ENCODE data around the gene MAD2L1BP.

GRCh38 chr6:43610431-43610830 is 25.2 kb upstream of the MAD2L1BP start:
- TF ChIP-seq YY1 (IDR thresholded peaks at IDR 0.05; ENCODE audit: low read depth) (no peak), EP300 (IDR thresholded peaks at IDR 0.05; ENCODE audit: borderline replicate concordance) (no peak), REST (IDR thresholded peaks at IDR 0.05; ENCODE audit: low read depth) (no peak), MAX (IDR thresholded peaks at IDR 0.05) (no peak), TCF12 (IDR thresholded peaks at IDR 0.05; ENCODE audit: low read depth) (no peak), RAD21 (IDR thresholded peaks at IDR 0.05; ENCODE audit: low read depth) (no peak), TEAD4 (IDR thresholded peaks at IDR 0.05) (no peak), FOXM1 (IDR thresholded peaks at IDR 0.05; ENCODE audit: borderline replicate concordance, low read depth) (no peak)

All from Ishikawa (cell line).